ENCODE measurements around the gene WDR44. TPM values are rescaled to one million over a fixed set of nuclear protein-coding genes. Genes with fewer than 3 reads are reported as not detected.
"Not testable (repeated sequence)": the region's sequence is repeated elsewhere in the genome, so short reads cannot be mapped to it uniquely, and the experiment has no call there.

WDR44 gene
- total RNA-seq, 1 donor from 2014 or later: 19.9 TPM

GRCh38 chrX:118482384-118482783, 136.5 kb downstream of the WDR44 start:
- DNase-seq (ENCODE audit: low read depth): not testable (repeated sequence)

GRCh38 chrX:118484216-118484903, 138.5 kb downstream of the WDR44 start:
- no peak for DNase-seq (ENCODE audit: low read depth)

GRCh38 chrX:118486693-118487092, 140.8 kb downstream of the WDR44 start:
- DNase-seq (ENCODE audit: low read depth): not testable (repeated sequence)

- DNase-seq (ENCODE audit: low read depth): no peak
Observed at GRCh38 chrX:118493016-118493415, 147.1 kb downstream of the WDR44 start.

GRCh38 chrX:118493653-118494297, 147.9 kb downstream of the WDR44 start:
- DNase-seq (ENCODE audit: low read depth): no peak

GRCh38 chrX:118495061-118495921, 149.4 kb downstream of the WDR44 start, which contains the start of gene DOCK11:
TSS of gene DOCK11 (plus strand) at chrX:118495815. CDS start at chrX:118495972, 157 bp downstream.
- peak; percentile 54 for DNase-seq (ENCODE audit: low read depth)

- no peak for DNase-seq (ENCODE audit: low read depth)
Observed at GRCh38 chrX:118495958-118496762, 150.3 kb downstream of the WDR44 start.

- DNase-seq (ENCODE audit: low read depth): no peak
Observed at GRCh38 chrX:118496763-118497079, 150.8 kb downstream of the WDR44 start.

- no peak for DNase-seq (ENCODE audit: low read depth)
Observed at GRCh38 chrX:118497180-118497818, 151.4 kb downstream of the WDR44 start.

- DNase-seq (ENCODE audit: low read depth): no peak
Observed at GRCh38 chrX:118498351-118498750, 152.4 kb downstream of the WDR44 start.

- DNase-seq (ENCODE audit: low read depth): no peak
Observed at GRCh38 chrX:118498755-118499154, 152.8 kb downstream of the WDR44 start.

GRCh38 chrX:118499295-118499694, 153.4 kb downstream of the WDR44 start:
- DNase-seq (ENCODE audit: low read depth): peak; percentile 3

Other genes starting within 250 kb of the WDR44 start
- gene KLHL13, start 229.3 kb upstream of the WDR44 start, total RNA-seq: 99.4 and 130 TPM in 2 replicates
- gene DOCK11, start 149.7 kb downstream of the WDR44 start, total RNA-seq: 4.9 and 18.3 TPM in 2 replicates